Astrocyte (in vitro differentiated cells and primary cell): ENCODE measurements around the gene UBR3.

Source experiments
- CTCF ChIP-seq: IDR thresholded peaks from 2 replicates; pipeline ENCODE4 v1.5.1; 2011; ENCODE audit warnings: low read depth, mild to moderate bottlenecking, inconsistent platforms, low read length, moderate library complexity; ENCODE audit not compliant: insufficient read depth
- EZH2 ChIP-seq: IDR thresholded peaks from 2 replicates; pipeline ENCODE4 v1.6.1; 2012; ENCODE audit warnings: mild to moderate bottlenecking, low read length, inconsistent platforms; ENCODE audit not compliant: insufficient read depth

- TF ChIP-seq CTCF (no peak), EZH2 (no peak)
Measured at GRCh38 chr2:169871994-169872393, 44.7 kb downstream of the UBR3 start.
